BLaER1 treated with 17β-estradiol and CSF1 and Interleukin-3, amounts not matched to agents 10 nM and 100 nM (cell line): ENCODE results near the gene MKX.

ENCODE experiments used
- H3K27ac ChIP-seq, 11 experiments: shearing (Covaris generic); formaldehyde crosslinking; 2 replicates each; pipeline ENCODE4 v1.8.1; 2022
- H3K27me3 ChIP-seq, 11 experiments: shearing (Covaris generic); formaldehyde crosslinking; 2 replicates each; pipeline ENCODE4 v1.8.1; 2022
- H3K36me3 ChIP-seq, 11 experiments: shearing (Covaris generic); formaldehyde crosslinking; 2 replicates each; pipeline ENCODE4 v1.8.1; 2022
- H3K4me1 ChIP-seq, 10 experiments: shearing (Covaris generic); formaldehyde crosslinking; 2 replicates each; pipeline ENCODE4 v1.8.1; 2022
- H3K4me2 ChIP-seq, 11 experiments: shearing (Covaris generic); formaldehyde crosslinking; 2 replicates each; pipeline ENCODE4 v1.8.1; 2022
- H3K4me3 ChIP-seq, 10 experiments: shearing (Covaris generic); formaldehyde crosslinking; 2 replicates each; pipeline ENCODE4 v1.8.1; 2022
- H3K9ac ChIP-seq, 11 experiments: shearing (Covaris generic); formaldehyde crosslinking; 2 replicates each; pipeline ENCODE4 v1.8.1; 2022
- H3K9me3 ChIP-seq, 11 experiments: shearing (Covaris generic); formaldehyde crosslinking; replicated peaks in 1 of 11; 2 replicates each; pipeline ENCODE4 v1.8.1; 2022
- H4K20me1 ChIP-seq, 11 experiments: shearing (Covaris generic); formaldehyde crosslinking; 2 replicates each; pipeline ENCODE4 v1.8.1; 2022
- Cebpa-rat ChIP-seq, 11 experiments: shearing (Covaris generic); IDR thresholded peaks; 2 replicates each; pipeline ENCODE4 v1.8.1; 2022

Gene MKX

DNA sequence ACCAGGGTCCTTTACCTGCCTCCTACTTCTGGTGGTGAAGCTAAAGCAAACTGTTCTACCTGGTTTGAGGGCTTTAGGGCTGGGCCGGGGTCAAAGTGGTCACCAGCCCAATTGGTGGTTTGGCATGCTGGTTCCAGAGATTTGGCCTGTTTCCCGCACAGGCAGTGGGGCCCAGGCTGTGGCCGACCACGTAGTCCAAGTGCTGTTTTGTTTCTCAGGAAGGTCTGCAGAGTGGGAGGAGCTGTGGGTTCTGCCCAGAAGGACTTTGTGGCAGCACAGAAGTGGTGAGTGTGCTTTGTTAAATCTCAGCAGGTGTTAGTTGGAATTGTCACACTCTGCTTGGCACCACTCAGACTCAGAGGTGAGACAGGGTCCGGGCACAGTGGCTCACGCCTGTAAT is 85.8 kb downstream of the MKX start:
- TF ChIP-seq Cebpa-rat (IDR thresholded peaks at IDR 0.05): no peak

DNA sequence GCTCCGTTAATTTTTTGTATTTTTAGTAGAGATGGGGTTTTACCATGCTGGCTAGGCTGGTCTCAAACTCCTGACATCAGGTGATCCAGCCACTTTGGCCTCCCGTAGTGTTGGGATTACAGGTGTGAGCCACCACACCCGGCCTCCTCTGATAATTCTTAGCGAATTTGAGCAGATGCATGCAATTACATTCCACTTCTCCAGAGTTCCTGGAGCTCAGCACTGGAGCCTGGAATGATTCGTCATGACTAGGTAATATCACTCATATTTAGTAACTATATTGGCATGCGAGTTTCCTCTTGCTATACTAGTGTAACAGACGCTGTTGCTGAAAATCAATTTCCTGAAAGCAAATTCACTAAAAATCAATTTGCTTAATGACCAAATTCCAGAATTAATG is 86.8 kb downstream of the MKX start:
- H3K9ac ChIP-seq: no peak overlapping the region
- H3K27me3 ChIP-seq: no peaks in the 10 kb centered on the region
- H3K4me3 ChIP-seq: no peak overlapping the region
- no peak for TF ChIP-seq Cebpa-rat (IDR thresholded peaks at IDR 0.05)
- peaks cover 13 to 34% (median 25%) of the 10 kb centered on the region in 10 experiments; a peak in 19 of 20 replicates for H3K4me1 ChIP-seq
- no peaks in the 10 kb centered on the region for H4K20me1 ChIP-seq
- no peak overlapping the region for H3K4me2 ChIP-seq
- no peaks in the 10 kb centered on the region for H3K36me3 ChIP-seq
- no peak overlapping the region for H3K27ac ChIP-seq
- peaks cover 0 to 36% (median 13%) of the 10 kb centered on the region in 11 experiments; a peak in 13 of 22 replicates for H3K9me3 ChIP-seq

More for the DNA sequence above, 85.8 kb downstream of the MKX start:
- Histone ChIP-seq H3K4me1 (peaks cover 13 to 42% (median 25%) of the 10 kb centered on the region in 10 experiments; a peak in 19 of 20 replicates), H3K4me2 (peak overlapping the region; percentile 10 to 47 (median 29); a peak in 18 of 22 replicates), H3K9ac (no peak overlapping the region), H3K27me3 (no peaks in the 10 kb centered on the region), H3K27ac (no peak overlapping the region), H3K4me3 (no peak overlapping the region), H3K36me3 (no peaks in the 10 kb centered on the region), H4K20me1 (no peaks in the 10 kb centered on the region), H3K9me3 (peaks cover 0 to 26% (median 7%) of the 10 kb centered on the region in 11 experiments; a peak in 10 of 22 replicates)

DNA sequence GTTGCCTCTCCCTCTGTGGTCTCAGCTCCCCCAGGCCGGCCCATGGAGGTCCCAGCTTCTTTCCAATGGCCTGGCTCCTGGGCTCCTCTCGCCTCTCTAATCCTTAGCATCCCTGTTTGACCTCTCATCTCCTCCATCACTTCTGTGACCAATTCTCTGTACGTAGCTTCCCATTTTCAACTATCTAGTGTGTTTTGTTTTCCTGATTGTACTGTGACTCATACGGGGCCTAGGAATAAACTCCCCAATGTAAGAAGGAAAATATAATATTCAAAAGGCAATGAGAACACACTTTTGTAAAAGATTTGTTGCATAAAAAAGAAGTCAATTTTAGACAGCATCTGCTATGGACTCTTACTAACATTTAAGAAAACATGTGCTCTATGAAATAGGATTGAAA is 90.3 kb downstream of the MKX start:
- H3K27ac ChIP-seq: no peak overlapping the region
- H3K4me3 ChIP-seq: no peak overlapping the region
- no peak for TF ChIP-seq Cebpa-rat (IDR thresholded peaks at IDR 0.05)
- H4K20me1 ChIP-seq: no peaks in the 10 kb centered on the region
- peaks cover 0 to 14% (median 8%) of the 10 kb centered on the region in 11 experiments; a peak in 10 of 22 replicates for H3K9me3 ChIP-seq
- H3K27me3 ChIP-seq: no peaks in the 10 kb centered on the region
- no peak overlapping the region for H3K4me2 ChIP-seq
- H3K9ac ChIP-seq: no peak overlapping the region
- H3K36me3 ChIP-seq: no peaks in the 10 kb centered on the region
- peaks cover 5 to 14% (median 8%) of the 10 kb centered on the region in 10 experiments; a peak in 17 of 20 replicates for H3K4me1 ChIP-seq

GRCh38 chr10:27654284-27654683 is 91.3 kb downstream of the MKX start:
- Histone ChIP-seq H3K4me2 (no peak overlapping the region), H3K27ac (no peak overlapping the region), H3K4me1 (peaks cover 0 to 5% (median 0%) of the 10 kb centered on the region in 10 experiments; a peak in 2 of 20 replicates), H3K9ac (no peak overlapping the region), H3K27me3 (no peaks in the 10 kb centered on the region), H3K36me3 (no peaks in the 10 kb centered on the region), H3K9me3 (peaks cover 0 to 14% (median 8%) of the 10 kb centered on the region in 11 experiments; a peak in 10 of 22 replicates), H4K20me1 (no peaks in the 10 kb centered on the region), H3K4me3 (no peak overlapping the region)
- no peak for TF ChIP-seq Cebpa-rat (IDR thresholded peaks at IDR 0.05)

- Histone ChIP-seq H3K4me1 (no peaks in the 10 kb centered on the region), H3K4me3 (no peak overlapping the region), H3K4me2 (no peak overlapping the region), H4K20me1 (no peaks in the 10 kb centered on the region), H3K9me3 (peaks cover 6 to 21% (median 16%) of the 10 kb centered on the region in 11 experiments; a peak in 15 of 22 replicates), H3K36me3 (no peaks in the 10 kb centered on the region), H3K27ac (no peak overlapping the region), H3K9ac (no peak overlapping the region), H3K27me3 (no peaks in the 10 kb centered on the region)
- TF ChIP-seq Cebpa-rat (IDR thresholded peaks at IDR 0.05): no peak
Observed at GRCh38 chr10:27646604-27647175, 98.9 kb downstream of the MKX start.

- H4K20me1 ChIP-seq: no peaks in the 10 kb centered on the region
- no peak overlapping the region for H3K27ac ChIP-seq
- no peak overlapping the region for H3K9ac ChIP-seq
- H3K36me3 ChIP-seq: no peaks in the 10 kb centered on the region
- no peak for TF ChIP-seq Cebpa-rat (IDR thresholded peaks at IDR 0.05)
- no peak overlapping the region for H3K4me2 ChIP-seq
- H3K4me3 ChIP-seq: no peak overlapping the region
- no peaks in the 10 kb centered on the region for H3K4me1 ChIP-seq
- no peaks in the 10 kb centered on the region for H3K27me3 ChIP-seq
- H3K9me3 ChIP-seq: peaks cover 6 to 25% (median 17%) of the 10 kb centered on the region in 11 experiments; a peak in 15 of 22 replicates
Observed at GRCh38 chr10:27646194-27646593, 99.4 kb downstream of the MKX start.

DNA sequence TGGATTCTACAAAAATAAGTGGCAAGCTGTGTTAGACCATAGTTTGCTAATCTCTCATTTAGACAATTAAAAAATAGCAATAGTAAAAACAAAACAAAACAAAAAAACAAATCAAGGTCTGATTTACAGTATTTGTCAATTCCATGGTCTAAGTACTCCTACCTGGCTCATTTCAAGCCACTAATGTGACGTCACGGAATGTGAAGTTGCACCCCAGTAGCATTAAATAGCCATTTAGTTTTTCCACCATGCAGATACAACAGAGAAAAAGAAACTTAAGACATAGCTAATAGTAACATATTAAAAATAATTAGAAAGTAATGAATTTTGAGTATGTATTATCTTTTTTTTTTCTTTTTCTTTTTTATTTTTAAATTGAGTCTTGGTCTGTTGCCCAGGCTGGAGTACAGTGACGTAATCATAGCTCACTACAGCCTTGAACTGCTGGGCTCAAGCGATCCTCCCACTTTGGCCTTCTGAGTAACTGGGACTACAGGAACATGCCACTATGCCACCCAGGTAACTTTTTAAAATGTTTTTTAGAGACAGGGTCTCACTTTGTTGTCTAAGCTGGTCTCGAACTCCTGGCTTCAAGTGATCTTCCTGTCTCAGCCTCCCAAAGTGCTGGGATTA is 101.2 kb downstream of the MKX start:
- Histone ChIP-seq H3K9me3 (peaks cover 6 to 39% (median 27%) of the 10 kb centered on the region in 11 experiments; a peak in 20 of 22 replicates), H3K27ac (no peak overlapping the region), H3K4me1 (0 out of 20 replicates have a peak, but pooled peaks cover 0 to under 1% (median 0%) of the 10 kb centered on the region in 10 experiments), H3K36me3 (no peaks in the 10 kb centered on the region), H3K4me3 (no peak overlapping the region), H3K4me2 (no peak overlapping the region), H3K27me3 (no peaks in the 10 kb centered on the region), H3K9ac (no peak overlapping the region), H4K20me1 (no peaks in the 10 kb centered on the region)
- no peak for TF ChIP-seq Cebpa-rat (IDR thresholded peaks at IDR 0.05)

DNA sequence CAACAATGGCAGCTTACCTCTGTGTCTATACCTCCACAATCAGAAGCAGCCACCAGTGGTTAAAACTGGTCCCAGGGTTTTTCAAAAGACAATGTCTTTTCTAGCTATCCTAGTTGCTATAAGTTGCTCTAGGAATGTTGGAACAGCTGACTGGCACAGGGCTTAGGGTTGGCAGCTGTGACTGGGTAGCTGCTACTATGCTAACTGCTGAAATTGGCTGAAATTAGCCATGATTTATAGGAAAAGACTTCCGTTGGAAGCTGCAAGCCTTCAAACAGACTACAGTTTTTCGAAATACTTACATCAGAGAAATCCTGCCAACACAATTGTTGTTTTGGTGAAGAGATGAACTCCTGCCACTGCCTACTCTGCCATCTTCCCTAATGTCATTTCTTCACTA is 102.3 kb downstream of the MKX start:
- H3K9me3 ChIP-seq: peaks cover 5 to 35% (median 26%) of the 10 kb centered on the region in 11 experiments; a peak in 19 of 22 replicates
- TF ChIP-seq Cebpa-rat (IDR thresholded peaks at IDR 0.05): no peak
- no peaks in the 10 kb centered on the region for H3K27me3 ChIP-seq
- H3K36me3 ChIP-seq: no peaks in the 10 kb centered on the region
- peaks cover 2 to 11% (median 5%) of the 10 kb centered on the region in 10 experiments for H3K4me1 ChIP-seq
- H3K27ac ChIP-seq: no peak overlapping the region
- no peaks in the 10 kb centered on the region for H4K20me1 ChIP-seq
- no peak overlapping the region for H3K9ac ChIP-seq
- no peak overlapping the region for H3K4me2 ChIP-seq
- H3K4me3 ChIP-seq: no peak overlapping the region

DNA sequence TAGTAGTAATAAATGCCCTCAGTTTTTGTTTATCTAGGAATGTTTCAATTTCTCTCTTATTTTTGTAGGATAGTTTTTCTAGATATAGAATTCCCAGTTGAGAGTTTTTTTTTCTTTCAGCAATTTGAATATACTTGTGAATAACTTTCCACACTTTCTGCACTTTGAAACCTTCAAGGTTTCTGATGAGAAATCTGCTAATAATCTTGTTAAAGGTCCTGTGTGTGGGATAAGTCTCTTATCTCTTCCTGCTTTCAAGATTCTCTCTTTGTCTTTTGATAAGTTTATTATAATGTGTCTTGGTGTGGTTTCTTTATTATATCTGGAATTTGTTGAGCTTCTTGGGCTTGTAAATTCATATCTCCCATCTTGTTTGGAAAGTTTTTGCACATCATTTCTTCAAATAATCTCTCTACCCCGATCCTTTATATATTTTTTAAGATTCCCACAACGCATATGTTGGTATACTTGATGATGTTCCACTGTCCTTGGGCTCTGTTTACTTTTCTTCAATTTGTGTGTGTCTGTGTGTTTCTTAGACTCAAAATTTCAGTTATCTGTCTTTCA is 103.5 kb downstream of the MKX start:
- H3K4me3 ChIP-seq: no peak overlapping the region
- H3K36me3 ChIP-seq: no peaks in the 10 kb centered on the region
- peaks cover 11 to 23% (median 16%) of the 10 kb centered on the region in 10 experiments for H3K4me1 ChIP-seq
- no peak overlapping the region for H3K9ac ChIP-seq
- H3K9me3 ChIP-seq: peaks cover 5 to 35% (median 26%) of the 10 kb centered on the region in 11 experiments; a peak in 19 of 22 replicates
- H3K27ac ChIP-seq: no peak overlapping the region
- no peak overlapping the region for H3K4me2 ChIP-seq
- no peaks in the 10 kb centered on the region for H3K27me3 ChIP-seq
- H4K20me1 ChIP-seq: no peaks in the 10 kb centered on the region
- TF ChIP-seq Cebpa-rat (IDR thresholded peaks at IDR 0.05): no peak
